Loucy (cell line): Measurements from ENCODE around the gene RHBDF2.

ENCODE experiments used
- H2AFZ ChIP-seq: fragments of 200-600 bp; sonication (generic); 2 replicates; pipeline ENCODE4 v1.6.0; 2016; ENCODE audit warnings: antibody characterized with exemption, mild to moderate bottlenecking, low read length, moderate library complexity
- H3F3A ChIP-seq: fragments of 200-600 bp; 2 replicates; pipeline ENCODE4 v1.6.0; 2016; ENCODE audit warnings: antibody characterized with exemption, low read depth, mild to moderate bottlenecking
- H3K27me3 ChIP-seq: fragments of 200-600 bp; sonication (generic); 2 replicates; pipeline ENCODE4 v1.6.1; 2014; ENCODE audit warnings: low read length, mild to moderate bottlenecking; ENCODE audit not compliant: insufficient read depth, poor library complexity, severe bottlenecking
- H3K36me3 ChIP-seq: fragments of 200-600 bp; sonication (generic); 2 replicates; pipeline ENCODE4 v1.6.1; 2016; ENCODE audit warnings: low read length; ENCODE audit not compliant: insufficient read depth
- H3K4me1 ChIP-seq: fragments of 200-600 bp; sonication (generic); 2 replicates; pipeline ENCODE4 v1.5.1; 2014; ENCODE audit warnings: low read length, mild to moderate bottlenecking; ENCODE audit not compliant: insufficient read depth, poor library complexity, severe bottlenecking
- H3K4me2 ChIP-seq: fragments of 200-600 bp; sonication (generic); 2 replicates; pipeline ENCODE4 v1.6.0; 2014; ENCODE audit warnings: antibody characterized with exemption, low read length, low read depth, mild to moderate bottlenecking; ENCODE audit not compliant: poor library complexity, severe bottlenecking
- H3K4me3 ChIP-seq: fragments of 200-600 bp; sonication (generic); 2 replicates; pipeline ENCODE4 v1.5.1; 2014; ENCODE audit warnings: low read length, mild to moderate bottlenecking, mixed read lengths; ENCODE audit not compliant: poor library complexity, severe bottlenecking
- H3K79me2 ChIP-seq: fragments of 200-600 bp; sonication (generic); 2 replicates; pipeline ENCODE4 v1.6.1; 2014; ENCODE audit warnings: low read length; ENCODE audit not compliant: insufficient read depth
- H3K9ac ChIP-seq: fragments of 200-600 bp; sonication (generic); 2 replicates; pipeline ENCODE4 v1.6.0; 2014; ENCODE audit warnings: mild to moderate bottlenecking, low read depth, low read length, moderate library complexity; ENCODE audit not compliant: poor library complexity, severe bottlenecking
- H3K9me2 ChIP-seq: fragments of 200-600 bp; sonication (generic); replicated peaks from 2 replicates; pipeline ENCODE4 v1.6.1; 2016; ENCODE audit warnings: low read depth, low read length, mixed read lengths
- H3K9me3 ChIP-seq: fragments of 200-600 bp; sonication (generic); 2 replicates; pipeline ENCODE4 v1.6.1; 2014; ENCODE audit warnings: mild to moderate bottlenecking, antibody characterized with exemption, low read length, low read depth; ENCODE audit not compliant: insufficient read depth
- H4K20me1 ChIP-seq: fragments of 200-600 bp; sonication (generic); 2 replicates; pipeline ENCODE4 v1.6.0; 2014; ENCODE audit warnings: antibody characterized with exemption, low read length, mild to moderate bottlenecking; ENCODE audit not compliant: insufficient read depth, poor library complexity, severe bottlenecking
- EZH2phosphoT487 ChIP-seq: fragments of 200-600 bp; IDR thresholded peaks from 2 replicates; pipeline ENCODE4 v1.6.1; 2018; ENCODE audit warnings: antibody characterized with exemption, mild to moderate bottlenecking, moderate library complexity, borderline replicate concordance
- TF ChIP-seq, protein P1 (sequence below): fragments of 200-600 bp; sonication (generic); conservative IDR thresholded peaks from 2 replicates; pipeline ENCODE4 v1.5.1; 2014; ENCODE audit warnings: mild to moderate bottlenecking, antibody characterized with exemption, low read length

Gene RHBDF2

DNA sequence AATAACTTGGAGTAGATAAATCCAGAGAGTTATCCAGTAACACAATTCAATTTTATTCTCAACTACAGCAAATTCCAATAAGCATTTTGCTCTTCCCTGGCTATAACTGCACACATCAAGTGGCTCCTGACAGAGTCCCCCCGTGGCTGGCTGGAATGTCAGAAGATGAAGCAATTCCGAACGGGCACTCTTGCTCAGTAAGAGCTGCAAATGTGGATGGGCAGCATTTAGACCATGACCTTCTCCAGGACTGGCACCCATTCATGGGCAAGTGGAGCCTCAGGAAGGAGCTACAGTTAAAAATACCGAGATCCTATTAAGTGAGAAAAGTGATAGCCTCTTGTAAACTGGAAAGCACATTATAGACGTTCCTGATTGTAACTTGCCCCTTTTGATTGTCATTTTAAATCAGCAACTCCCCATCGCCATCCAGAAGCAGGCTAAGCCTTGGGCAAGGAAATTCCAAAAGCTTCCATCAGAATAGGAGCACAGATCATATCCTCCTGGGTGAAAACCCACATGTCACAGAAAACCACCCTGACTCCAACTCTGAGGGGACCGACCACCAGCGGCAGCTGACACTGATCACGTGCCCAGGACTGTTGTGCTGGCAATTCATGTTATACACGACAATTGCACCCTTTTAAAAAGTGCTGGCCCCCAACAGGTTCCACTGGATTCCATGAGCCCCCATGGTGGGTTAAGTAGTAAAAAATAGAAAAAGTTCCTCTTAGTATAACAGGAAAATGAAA lies 55.4 kb downstream of the RHBDF2 start:
- H3K4me2 ChIP-seq: peak overlapping the region; percentile 90

DNA sequence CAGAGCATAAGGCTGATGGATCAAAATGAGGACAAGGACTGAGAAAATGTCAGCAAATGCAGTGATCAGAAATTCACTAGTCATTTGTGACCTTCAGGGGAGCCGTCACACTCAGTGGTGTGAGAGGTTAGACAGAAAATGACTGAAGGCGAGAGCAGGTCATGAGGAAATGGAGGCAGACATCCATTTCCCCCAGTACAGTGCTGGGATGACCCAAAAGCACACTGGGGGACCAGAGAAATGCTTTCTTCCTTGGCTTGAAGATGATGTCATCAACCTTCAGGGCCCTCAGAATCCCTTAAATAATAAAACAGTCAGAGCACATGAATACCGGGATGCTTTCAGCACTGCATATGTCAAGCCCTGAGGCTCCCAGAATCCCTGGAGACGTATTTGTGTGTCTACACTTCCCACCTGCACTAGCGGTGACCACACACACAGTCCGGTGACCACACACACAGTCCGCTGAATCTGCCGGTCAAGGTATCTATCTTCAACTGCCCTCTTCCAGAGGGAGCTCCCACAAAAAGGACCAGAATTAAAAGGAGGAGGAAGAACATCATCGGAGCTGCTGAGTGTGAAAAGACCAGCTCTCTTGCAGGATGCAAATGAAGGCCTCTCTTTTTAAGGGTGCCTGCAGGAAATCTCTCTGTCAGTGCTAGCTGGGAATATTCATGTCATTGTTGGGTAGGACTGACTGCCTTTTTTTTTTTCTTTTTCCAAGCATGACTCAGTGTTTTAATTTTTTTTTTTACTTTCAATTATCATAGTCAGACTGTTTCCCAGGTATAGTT lies 56.5 kb downstream of the RHBDF2 start:
- Histone ChIP-seq H3K4me2 (peak overlapping the region; percentile 90), H2AFZ (no peak overlapping the region), H3K27me3 (no peaks in the 10 kb centered on the region), H3K9me2 (no peaks in the 10 kb centered on the region), H3F3A (no peaks in the 10 kb centered on the region), H3K9ac (peak overlapping the region; percentile 25), H3K4me3 (no peak overlapping the region), H4K20me1 (peaks cover 68% of the 10 kb centered on the region), H3K79me2 (peaks cover 100% of the 10 kb centered on the region), H3K36me3 (no peaks in the 10 kb centered on the region), H3K9me3 (no peaks in the 10 kb centered on the region), H3K4me1 (peaks cover 92% of the 10 kb centered on the region)
- no peak for TF ChIP-seq EZH2phosphoT487
- TF ChIP-seq, protein P1, sequence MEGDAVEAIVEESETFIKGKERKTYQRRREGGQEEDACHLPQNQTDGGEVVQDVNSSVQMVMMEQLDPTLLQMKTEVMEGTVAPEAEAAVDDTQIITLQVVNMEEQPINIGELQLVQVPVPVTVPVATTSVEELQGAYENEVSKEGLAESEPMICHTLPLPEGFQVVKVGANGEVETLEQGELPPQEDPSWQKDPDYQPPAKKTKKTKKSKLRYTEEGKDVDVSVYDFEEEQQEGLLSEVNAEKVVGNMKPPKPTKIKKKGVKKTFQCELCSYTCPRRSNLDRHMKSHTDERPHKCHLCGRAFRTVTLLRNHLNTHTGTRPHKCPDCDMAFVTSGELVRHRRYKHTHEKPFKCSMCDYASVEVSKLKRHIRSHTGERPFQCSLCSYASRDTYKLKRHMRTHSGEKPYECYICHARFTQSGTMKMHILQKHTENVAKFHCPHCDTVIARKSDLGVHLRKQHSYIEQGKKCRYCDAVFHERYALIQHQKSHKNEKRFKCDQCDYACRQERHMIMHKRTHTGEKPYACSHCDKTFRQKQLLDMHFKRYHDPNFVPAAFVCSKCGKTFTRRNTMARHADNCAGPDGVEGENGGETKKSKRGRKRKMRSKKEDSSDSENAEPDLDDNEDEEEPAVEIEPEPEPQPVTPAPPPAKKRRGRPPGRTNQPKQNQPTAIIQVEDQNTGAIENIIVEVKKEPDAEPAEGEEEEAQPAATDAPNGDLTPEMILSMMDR: no peak

More for the DNA sequence above, 55.4 kb downstream of the RHBDF2 start:
- TF ChIP-seq, protein P1: no peak
- TF ChIP-seq EZH2phosphoT487: no peak
- H3K27me3 ChIP-seq: no peaks in the 10 kb centered on the region
- no peak overlapping the region for H2AFZ ChIP-seq
- H3K36me3 ChIP-seq: no peaks in the 10 kb centered on the region
- H3F3A ChIP-seq: no peaks in the 10 kb centered on the region
- no peaks in the 10 kb centered on the region for H3K9me3 ChIP-seq
- H3K4me3 ChIP-seq: peak overlapping the region; percentile 36
- peaks cover 100% of the 10 kb centered on the region for H3K79me2 ChIP-seq
- peaks cover 94% of the 10 kb centered on the region for H3K4me1 ChIP-seq
- no peaks in the 10 kb centered on the region for H3K9me2 ChIP-seq
- H3K9ac ChIP-seq: peak overlapping the region; percentile 25
- peaks cover 70% of the 10 kb centered on the region for H4K20me1 ChIP-seq

DNA sequence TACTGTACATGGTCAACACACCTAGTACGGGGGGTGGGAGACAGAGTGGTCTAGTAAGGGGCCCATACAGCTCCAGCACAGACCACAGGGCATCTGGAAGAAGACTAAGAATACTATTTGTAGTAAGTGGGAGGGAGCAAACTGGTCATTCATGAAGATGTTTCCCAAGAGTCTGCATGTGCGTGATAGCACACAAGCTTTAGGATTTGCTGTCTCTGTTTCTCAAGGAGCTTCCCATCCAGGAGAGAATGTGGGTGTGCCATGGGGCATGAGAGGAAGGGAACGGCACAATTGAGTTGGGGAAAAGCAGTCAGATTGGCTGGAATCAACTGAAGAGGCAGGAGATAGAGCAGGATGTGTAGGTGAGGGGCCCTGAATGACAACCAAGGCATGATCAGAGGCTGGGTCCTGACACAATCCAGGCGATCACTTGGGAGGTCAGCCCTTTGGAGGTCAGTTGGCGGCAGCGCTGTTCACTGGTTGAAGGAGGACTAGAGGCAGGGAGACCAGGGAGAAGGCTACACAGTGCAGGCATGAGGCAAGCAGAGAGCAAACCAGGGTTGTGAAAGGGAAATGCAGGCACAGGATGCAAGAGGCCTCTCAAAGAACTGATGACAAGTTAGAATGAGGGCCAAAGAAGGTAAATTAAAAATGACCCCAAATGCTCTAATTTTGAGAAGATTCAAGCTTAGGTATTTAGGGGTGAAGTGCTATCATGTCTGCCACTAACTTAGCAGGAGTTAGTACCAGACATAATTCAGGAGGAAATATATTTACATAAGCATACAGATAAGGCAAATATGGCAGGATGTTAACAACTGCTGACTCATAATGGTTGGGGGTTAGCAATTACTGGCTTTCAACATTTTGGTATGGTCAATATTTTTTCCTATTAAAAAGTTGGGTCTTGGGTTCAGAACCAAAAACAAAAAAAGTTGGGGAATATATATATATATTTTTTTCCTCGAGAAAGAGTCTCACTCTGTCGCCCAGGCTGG lies 58.6 kb downstream of the RHBDF2 start:
- Histone ChIP-seq H3K9ac (peak overlapping the region; percentile 62), H3K79me2 (peaks cover 100% of the 10 kb centered on the region), H3K36me3 (no peaks in the 10 kb centered on the region; the same call in 1 of the 2 replicates), H4K20me1 (peaks cover 50% of the 10 kb centered on the region), H3K27me3 (no peaks in the 10 kb centered on the region), H3F3A (no peaks in the 10 kb centered on the region), H3K4me2 (peak overlapping the region; percentile 63), H3K9me3 (no peaks in the 10 kb centered on the region), H3K4me1 (peaks cover 83% of the 10 kb centered on the region), H3K9me2 (no peaks in the 10 kb centered on the region), H2AFZ (no peak overlapping the region), H3K4me3 (peak overlapping the region; percentile 34)
- TF ChIP-seq, protein P1: no peak
- TF ChIP-seq EZH2phosphoT487: no peak
